Measurements from ENCODE around the gene TCERG1.

The TCERG1 gene

DNA sequence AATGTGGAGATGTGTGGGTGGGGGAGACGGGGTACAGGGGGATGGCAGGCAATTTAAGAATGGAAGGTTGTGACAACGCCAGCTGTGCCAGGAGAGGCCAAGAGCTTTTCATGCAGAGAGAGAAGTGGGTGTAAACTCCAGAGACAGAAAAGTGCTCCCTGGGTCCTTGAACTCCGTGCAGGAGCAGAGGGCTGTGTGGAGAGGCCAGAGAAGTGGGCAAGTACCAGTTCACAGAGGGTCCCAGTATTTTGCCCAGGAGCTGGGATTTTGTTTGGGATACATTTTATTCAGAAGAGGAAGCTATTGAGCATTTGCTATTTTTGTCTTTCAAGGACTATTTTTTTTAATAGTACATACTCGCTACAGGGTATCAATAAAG is 19.5 kb upstream of the TCERG1 start:
- in situ Hi-C loops (cut with HindIII; ENCODE audit: low sequenced_read_pairs) = no loop called here
- DNase-seq (ENCODE audit: low read depth) = no peak
- no peak overlapping the region for H3K4me3 ChIP-seq (ENCODE audit: low read depth, low read length)
- no peak for TF ChIP-seq CTCF (IDR thresholded peaks at IDR 0.05; ENCODE audit: low read depth, low read length, missing control alignments)

GRCh38 chr5:146428658-146429057 is 18.5 kb upstream of the TCERG1 start:
- TF ChIP-seq CTCF (IDR thresholded peaks at IDR 0.05; ENCODE audit: low read depth, low read length, missing control alignments) = no peak
- DNase-seq (ENCODE audit: low read depth) = no peak
- H3K4me3 ChIP-seq (ENCODE audit: low read depth, low read length) = no peak overlapping the region
- in situ Hi-C loops (cut with HindIII; ENCODE audit: low sequenced_read_pairs) = no loop called here

- no peak for TF ChIP-seq CTCF (IDR thresholded peaks at IDR 0.05; ENCODE audit: low read depth, low read length, missing control alignments)
Observed at GRCh38 chr5:146440353-146440752, 6.8 kb upstream of the TCERG1 start.

DNA sequence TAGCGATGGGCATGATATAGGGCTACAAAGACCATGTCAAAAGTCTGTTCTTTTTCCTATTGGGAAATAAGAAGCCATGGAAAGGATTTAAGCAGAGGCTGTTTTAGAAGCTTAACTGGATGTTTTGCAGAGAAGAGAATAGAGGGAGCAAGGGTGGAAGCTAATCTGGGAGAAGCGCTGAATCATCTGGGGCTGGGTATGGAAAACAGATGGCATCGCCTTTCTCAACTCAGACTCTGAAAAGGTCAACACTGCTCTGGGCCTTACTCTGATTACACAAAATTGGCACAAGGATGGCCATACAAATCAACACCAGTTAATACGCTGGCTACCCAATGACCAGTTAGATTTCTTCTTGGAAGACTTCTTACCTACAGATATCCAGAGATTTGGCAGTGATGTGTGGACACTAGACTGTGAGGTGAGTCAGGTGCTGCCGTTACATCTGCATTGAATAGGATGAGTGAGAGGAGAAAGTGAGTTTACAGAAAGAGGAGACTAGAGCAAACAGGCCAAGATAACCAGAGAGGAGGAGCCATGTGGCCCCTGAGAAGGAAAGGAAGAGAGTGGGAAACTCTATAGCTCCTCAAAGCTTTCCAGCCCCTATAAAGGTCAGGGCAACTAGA is 6.2 kb upstream of the TCERG1 start:
- no peak for DNase-seq (ENCODE audit: low read depth)
- H3K4me3 ChIP-seq (ENCODE audit: low read depth, low read length) = no peak overlapping the region
- in situ Hi-C loops (cut with HindIII; ENCODE audit: low sequenced_read_pairs) = no loop called here
- no peak for TF ChIP-seq CTCF (IDR thresholded peaks at IDR 0.05; ENCODE audit: low read depth, low read length, missing control alignments)

More at GRCh38 chr5:146440353-146440752, 6.8 kb upstream of the TCERG1 start:
- in situ Hi-C loops (cut with HindIII; ENCODE audit: low sequenced_read_pairs) = no loop called here
- no peak for DNase-seq (ENCODE audit: low read depth)
- no peak overlapping the region for H3K4me3 ChIP-seq (ENCODE audit: low read depth, low read length)

DNA sequence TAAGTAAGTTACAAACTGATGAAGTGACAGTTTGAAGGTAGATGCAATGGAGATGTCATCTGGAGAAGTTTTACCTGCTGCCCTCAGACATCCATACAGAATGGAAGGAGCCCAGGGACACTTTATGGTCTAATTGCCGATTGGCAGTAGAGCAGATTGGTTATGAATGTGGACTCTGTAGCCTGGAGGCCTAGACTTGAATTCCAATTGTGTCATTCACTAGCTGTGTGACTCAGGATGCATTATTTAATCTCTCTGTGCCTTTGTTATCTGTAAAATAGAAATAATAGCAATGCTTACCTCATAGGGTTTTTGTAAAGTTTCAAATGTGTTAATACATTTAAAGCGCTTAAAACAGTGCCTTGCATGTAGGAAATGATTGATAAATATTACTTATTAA is 5.2 kb upstream of the TCERG1 start:
- TF ChIP-seq CTCF (IDR thresholded peaks at IDR 0.05; ENCODE audit: low read depth, low read length, missing control alignments) = no peak
- in situ Hi-C loops (cut with HindIII; ENCODE audit: low sequenced_read_pairs) = no loop called here

GRCh38 chr5:146447734-146448380 is 724 bp downstream of the TCERG1 start:
- in situ Hi-C loops (cut with HindIII; ENCODE audit: low sequenced_read_pairs) = no loop called here
- peak overlapping the region; percentile 94 for H3K4me3 ChIP-seq (ENCODE audit: low read depth, low read length)
- no peak for TF ChIP-seq CTCF (IDR thresholded peaks at IDR 0.05; ENCODE audit: low read depth, low read length, missing control alignments)
- DNase-seq (ENCODE audit: low read depth) = no peak

More for the DNA sequence above, 5.2 kb upstream of the TCERG1 start:
- no peak overlapping the region for H3K4me3 ChIP-seq (ENCODE audit: low read depth, low read length)
- no peak for DNase-seq (ENCODE audit: low read depth)

Measured in astrocyte of the cerebellum (primary cell).